ENCODE data around the gene SOBP.

GRCh38 chr6:107667790-107668189 lies 177.9 kb downstream of the SOBP start:
- TF ChIP-seq POLR2A (IDR thresholded peaks at IDR 0.05), result no peak
- no peak for TF ChIP-seq CTCF (IDR thresholded peaks at IDR 0.05)

Measured in thyroid gland (tissue), 4 donors.